ENCODE data around the gene LHFPL4. TPM values are rescaled to one million over a fixed set of nuclear protein-coding genes. Genes with fewer than 3 reads are reported as not detected.

Gene LHFPL4
- total RNA-seq, 1 donor from 2014 or later: 1.4 TPM

GRCh38 chr3:9473496-9474065 is 80.0 kb downstream of the LHFPL4 start:
- Mint-ChIP-seq H3K27me3 (ENCODE audit: low read depth) (no peaks in the 10 kb centered on the region), H3K36me3 (ENCODE audit: low read depth) (peaks cover 30% of the 10 kb centered on the region), H3K4me1 (peaks cover 8% of the 10 kb centered on the region), H3K4me3 (no peak overlapping the region), H3K9me3 (no peaks in the 10 kb centered on the region), H3K27ac (ENCODE audit: unreplicated experiment) (no peak overlapping the region)
- no peak for TF ChIP-seq CTCF (conservative IDR thresholded peaks at IDR 0.05)
- no peak for DNase-seq (ENCODE audit: low read depth, low spot score)

- Mint-ChIP-seq H3K4me3 (no peak overlapping the region), H3K9me3 (no peaks in the 10 kb centered on the region), H3K27me3 (ENCODE audit: low read depth) (no peaks in the 10 kb centered on the region), H3K36me3 (ENCODE audit: low read depth) (peaks cover 32% of the 10 kb centered on the region), H3K27ac (ENCODE audit: unreplicated experiment) (peak overlapping the region; percentile 2), H3K4me1 (no peaks in the 10 kb centered on the region)
- DNase-seq (ENCODE audit: low read depth, low spot score): no peak
- no peak for TF ChIP-seq CTCF (conservative IDR thresholded peaks at IDR 0.05)
Measured at GRCh38 chr3:9469986-9470385, 83.6 kb downstream of the LHFPL4 start.

GRCh38 chr3:9468460-9468859 is 85.2 kb downstream of the LHFPL4 start:
- no peak for DNase-seq (ENCODE audit: low read depth, low spot score)
- Mint-ChIP-seq H3K9me3 (no peaks in the 10 kb centered on the region), H3K4me1 (no peaks in the 10 kb centered on the region), H3K27ac (ENCODE audit: unreplicated experiment) (no peak overlapping the region), H3K27me3 (ENCODE audit: low read depth) (no peaks in the 10 kb centered on the region), H3K36me3 (ENCODE audit: low read depth) (peaks cover 30% of the 10 kb centered on the region), H3K4me3 (no peak overlapping the region)
- no peak for TF ChIP-seq CTCF (conservative IDR thresholded peaks at IDR 0.05)

- H3K9me3 Mint-ChIP-seq: no peaks in the 10 kb centered on the region
- H3K36me3 Mint-ChIP-seq (ENCODE audit: low read depth): peaks cover 22% of the 10 kb centered on the region
- no peak for TF ChIP-seq CTCF (conservative IDR thresholded peaks at IDR 0.05)
- no peaks in the 10 kb centered on the region for H3K27me3 Mint-ChIP-seq (ENCODE audit: low read depth)
- H3K4me1 Mint-ChIP-seq: no peaks in the 10 kb centered on the region
- DNase-seq (ENCODE audit: low read depth, low spot score): no peak
- H3K27ac Mint-ChIP-seq (ENCODE audit: unreplicated experiment): no peak overlapping the region
- H3K4me3 Mint-ChIP-seq: no peak overlapping the region
Measured at GRCh38 chr3:9467451-9467850, 86.2 kb downstream of the LHFPL4 start.

GRCh38 chr3:9455596-9456131 is 98.0 kb downstream of the LHFPL4 start:
- H3K27me3 Mint-ChIP-seq (ENCODE audit: low read depth): no peaks in the 10 kb centered on the region
- TF ChIP-seq CTCF (conservative IDR thresholded peaks at IDR 0.05): no peak
- H3K4me1 Mint-ChIP-seq: no peaks in the 10 kb centered on the region
- no peaks in the 10 kb centered on the region for H3K9me3 Mint-ChIP-seq
- no peak for DNase-seq (ENCODE audit: low read depth, low spot score)
- H3K36me3 Mint-ChIP-seq (ENCODE audit: low read depth): peaks cover 11% of the 10 kb centered on the region
- H3K4me3 Mint-ChIP-seq: no peak overlapping the region
- H3K27ac Mint-ChIP-seq (ENCODE audit: unreplicated experiment): no peak overlapping the region
